Large intestine (tissue), 12 donors: ENCODE results near the gene MFSD2B. TPM values are rescaled to one million over a fixed set of nuclear protein-coding genes. Genes with fewer than 3 reads are reported as not detected.

Experiments used
- DNase-seq, 2 donors: peaks; one replicate each; pipeline versions ENCODE4 v3.0.0 to v3.0.0-alpha.2; 2013
- H3K27ac ChIP-seq: one replicate; pipeline ENCODE4 v1.5.1; 2013; ENCODE audit warnings: low read length
- H3K27me3 ChIP-seq: 2 replicates; pipeline ENCODE4 v1.6.1; 2013; ENCODE audit warnings: low read length; ENCODE audit not compliant: control insufficient read depth, insufficient read depth
- H3K36me3 ChIP-seq: 2 replicates; pipeline ENCODE4 v1.6.1; 2013; ENCODE audit warnings: low read length; ENCODE audit not compliant: control insufficient read depth, insufficient read depth
- H3K4me1 ChIP-seq: one replicate; pipeline ENCODE4 v1.6.1; 2013; ENCODE audit warnings: low read length; ENCODE audit not compliant: control insufficient read depth, insufficient read depth
- H3K4me3 ChIP-seq: one replicate; pipeline ENCODE4 v1.5.1; 2013; ENCODE audit warnings: low read length
- H3K9me3 ChIP-seq: one replicate; pipeline ENCODE4 v1.6.1; 2013; ENCODE audit warnings: mild to moderate bottlenecking, low read depth, low read length, moderate library complexity; ENCODE audit not compliant: control insufficient read depth
- WGBS: methylation state at CpG from one replicate; pipeline ENCODE4 v1.1.5; 2013; ENCODE audit warnings: low lambda C conversion rate; ENCODE audit not compliant: insufficient coverage; 5-methylcytosine and 5-hydroxymethylcytosine counted together
- long read RNA-seq, 11 donors: transcript quantifications; one replicate each; lab custom pipeline, GENCODE V29; 2026
- polyA plus RNA-seq: library from polyadenylated mRNA; unstranded; fragments of 120-200 nt; gene quantifications from one replicate; pipeline ENCODE4 v1.2.1, GENCODE V29; 2013

MFSD2B gene, protein sequence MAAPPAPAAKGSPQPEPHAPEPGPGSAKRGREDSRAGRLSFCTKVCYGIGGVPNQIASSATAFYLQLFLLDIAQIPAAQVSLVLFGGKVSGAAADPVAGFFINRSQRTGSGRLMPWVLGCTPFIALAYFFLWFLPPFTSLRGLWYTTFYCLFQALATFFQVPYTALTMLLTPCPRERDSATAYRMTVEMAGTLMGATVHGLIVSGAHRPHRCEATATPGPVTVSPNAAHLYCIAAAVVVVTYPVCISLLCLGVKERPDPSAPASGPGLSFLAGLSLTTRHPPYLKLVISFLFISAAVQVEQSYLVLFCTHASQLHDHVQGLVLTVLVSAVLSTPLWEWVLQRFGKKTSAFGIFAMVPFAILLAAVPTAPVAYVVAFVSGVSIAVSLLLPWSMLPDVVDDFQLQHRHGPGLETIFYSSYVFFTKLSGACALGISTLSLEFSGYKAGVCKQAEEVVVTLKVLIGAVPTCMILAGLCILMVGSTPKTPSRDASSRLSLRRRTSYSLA
- 0.58 TPM for polyA plus RNA-seq
- long read RNA-seq, donor 1: 0 reads
- long read RNA-seq, donor 2: 0 reads
- long read RNA-seq, donor 3: 0 reads
- long read RNA-seq, donor 4: 0 reads
- long read RNA-seq, donor 5: 0 reads
- long read RNA-seq, donor 6, partial matches to known transcripts: 8 of 8 reads
- long read RNA-seq, donor 6, other reads (novel, unspliced or antisense): 0 of 8 reads
- long read RNA-seq, donor 7: 0 reads
- long read RNA-seq, donor 8, partial matches to known transcripts: 421 of 448 reads
- long read RNA-seq, donor 8, other reads (novel, unspliced or antisense): 27 of 448 reads
- long read RNA-seq, donor 9: 0 reads
- long read RNA-seq, donor 10, partial matches to known transcripts: 5 of 5 reads
- long read RNA-seq, donor 10, other reads (novel, unspliced or antisense): 0 of 5 reads
- long read RNA-seq, donor 11: 0 reads

- WGBS: no CpG with 5 or more reads among the region's 75 CpGs
- peaks cover 40% of the 10 kb centered on the region for H3K27me3 ChIP-seq
- peaks cover 3% of the 10 kb centered on the region for H3K4me1 ChIP-seq
- peak in 1 of 2 donors; percentile 18 for DNase-seq
- no peaks in the 10 kb centered on the region for H3K36me3 ChIP-seq
- no peak within 1 kb of the TSS for H3K27ac ChIP-seq
- peaks cover 6% of the 10 kb centered on the region for H3K9me3 ChIP-seq
- H3K4me3 ChIP-seq: peak within 1 kb of the TSS; percentile 33
These were observed at the start of gene MFSD2B for GRCh38 chr2:24009680-24010476. TSS of gene MFSD2B (plus strand) at chr2:24010085. CDS start at chr2:24010097, 12 bp downstream.

DNA sequence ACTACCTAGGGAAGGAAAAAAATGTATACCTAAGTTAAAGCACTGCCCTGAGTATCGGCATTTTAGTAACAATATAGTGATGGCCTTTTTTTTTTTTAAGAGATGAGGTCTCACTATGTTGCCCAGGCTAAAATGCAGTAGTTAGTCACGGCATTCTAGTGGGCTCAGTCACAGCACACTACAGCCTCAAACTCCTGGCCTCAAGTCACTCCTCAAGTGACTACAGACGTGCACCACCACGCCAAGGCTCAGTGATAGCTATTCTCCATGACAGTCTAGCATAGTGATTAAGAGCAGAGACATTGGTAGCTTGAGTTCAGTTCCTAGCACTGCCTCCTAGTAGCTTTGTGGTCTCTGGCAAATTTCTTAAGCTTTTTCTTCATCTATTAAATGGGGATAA lies 42.0 kb upstream of the MFSD2B start:
- WGBS: no CpG with 5 or more reads among the region's 4 CpGs
- Histone ChIP-seq H3K27ac (no peak overlapping the region), H3K4me3 (no peak overlapping the region), H3K36me3 (peaks cover 5% of the 10 kb centered on the region), H3K9me3 (no peaks in the 10 kb centered on the region), H3K4me1 (no peaks in the 10 kb centered on the region), H3K27me3 (no peaks in the 10 kb centered on the region)
- no peak for DNase-seq

- Histone ChIP-seq H3K27ac (no peak overlapping the region), H3K36me3 (peaks cover 18% of the 10 kb centered on the region), H3K4me1 (no peaks in the 10 kb centered on the region), H3K9me3 (no peaks in the 10 kb centered on the region), H3K27me3 (no peaks in the 10 kb centered on the region), H3K4me3 (no peak overlapping the region)
- WGBS: 100% methylated on average over 5 of the region's 8 CpGs
- no peak for DNase-seq
These were observed 33.0 kb upstream of the MFSD2B start for GRCh38 chr2:23976883-23977282.

GRCh38 chr2:23988371-23988770 lies 21.5 kb upstream of the MFSD2B start:
- no peaks in the 10 kb centered on the region for H3K9me3 ChIP-seq
- no peaks in the 10 kb centered on the region for H3K4me1 ChIP-seq
- 75% methylated on average over 2 of the region's 2 CpGs for WGBS
- no peak for DNase-seq
- H3K27ac ChIP-seq: no peak overlapping the region
- no peaks in the 10 kb centered on the region for H3K27me3 ChIP-seq
- peaks cover 19% of the 10 kb centered on the region for H3K36me3 ChIP-seq
- H3K4me3 ChIP-seq: no peak overlapping the region

DNA sequence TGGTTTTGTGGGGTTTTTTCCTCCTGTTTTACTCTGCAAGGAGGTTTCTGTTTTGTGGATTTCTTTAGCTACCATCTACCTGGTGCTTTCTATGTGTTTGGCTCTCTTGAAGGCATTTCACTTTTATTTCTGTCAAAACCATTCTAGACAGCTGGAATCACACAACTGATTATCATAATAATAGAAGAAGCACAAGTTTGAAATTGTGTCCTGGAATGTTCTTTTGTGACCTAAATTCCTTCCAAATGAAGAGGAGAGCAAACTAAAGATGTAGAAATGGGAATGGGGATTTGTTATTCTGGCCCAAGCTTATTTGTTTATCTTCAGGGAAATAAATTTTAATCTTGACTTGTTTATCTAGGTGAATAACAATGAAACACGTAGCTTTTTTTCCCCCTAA lies 17.0 kb upstream of the MFSD2B start:
- Histone ChIP-seq H3K9me3 (no peaks in the 10 kb centered on the region), H3K4me3 (no peak overlapping the region), H3K27ac (no peak overlapping the region), H3K4me1 (no peaks in the 10 kb centered on the region), H3K27me3 (no peaks in the 10 kb centered on the region), H3K36me3 (no peaks in the 10 kb centered on the region)
- DNase-seq: no peak
- WGBS: 67% methylated on average over 1 of the region's 1 CpG

GRCh38 chr2:23993736-23994269 lies 16.1 kb upstream of the MFSD2B start:
- DNase-seq: no peak
- Histone ChIP-seq H3K27me3 (no peaks in the 10 kb centered on the region), H3K9me3 (no peaks in the 10 kb centered on the region)

GRCh38 chr2:23994567-23994966 lies 15.3 kb upstream of the MFSD2B start:
- Histone ChIP-seq H3K4me3 (no peak overlapping the region), H3K27me3 (no peaks in the 10 kb centered on the region), H3K27ac (no peak overlapping the region), H3K36me3 (peaks cover 1% of the 10 kb centered on the region), H3K9me3 (no peaks in the 10 kb centered on the region), H3K4me1 (no peaks in the 10 kb centered on the region)
- no CpG with 5 or more reads among the region's 1 CpG for WGBS
- DNase-seq: no peak

More at GRCh38 chr2:23993736-23994269, 16.1 kb upstream of the MFSD2B start:
- 100% methylated on average over 1 of the region's 8 CpGs for WGBS
- H3K36me3 ChIP-seq: no peaks in the 10 kb centered on the region
- H3K4me1 ChIP-seq: no peaks in the 10 kb centered on the region
- H3K4me3 ChIP-seq: no peak overlapping the region
- no peak overlapping the region for H3K27ac ChIP-seq

GRCh38 chr2:24007693-24008092 lies 2.2 kb upstream of the MFSD2B start:
- Histone ChIP-seq H3K4me3 (no peak overlapping the region), H3K27ac (no peak overlapping the region), H3K9me3 (peaks cover 6% of the 10 kb centered on the region), H3K27me3 (peaks cover 34% of the 10 kb centered on the region), H3K36me3 (no peaks in the 10 kb centered on the region), H3K4me1 (peaks cover 3% of the 10 kb centered on the region)
- DNase-seq: no peak

- DNase-seq: no peak
- no peak overlapping the region for H3K4me3 ChIP-seq
- no CpG with 5 or more reads among the region's 13 CpGs for WGBS
- H3K27me3 ChIP-seq: peaks cover 40% of the 10 kb centered on the region
- H3K4me1 ChIP-seq: peaks cover 3% of the 10 kb centered on the region
- no peak overlapping the region for H3K27ac ChIP-seq
- H3K9me3 ChIP-seq: peaks cover 6% of the 10 kb centered on the region
- H3K36me3 ChIP-seq: no peaks in the 10 kb centered on the region
These were observed 1.1 kb upstream of the MFSD2B start for GRCh38 chr2:24008672-24009366.
